ENCODE measurements around the gene LATS1.
"Not testable (repeated sequence)": the region's sequence is repeated elsewhere in the genome, so short reads cannot be mapped to it uniquely, and the experiment has no call there.

Gene LATS1

GRCh38 chr6:149752600-149753373 is 34.9 kb upstream of the LATS1 start:
- no peak overlapping the region for H3K27ac ChIP-seq
- no peak for DNase-seq (ENCODE audit: low read depth, low spot score)
- no peaks in the 10 kb centered on the region for H3K9me3 ChIP-seq (ENCODE audit: low read depth, low read length)
- 0 out of 2 replicates have a peak, but pooled peaks cover 3% of the 10 kb centered on the region for H3K36me3 ChIP-seq (ENCODE audit: insufficient read depth, low read length)
- TF ChIP-seq POLR2AphosphoS5 (IDR thresholded peaks at IDR 0.05; ENCODE audit: borderline replicate concordance, low read depth, low read length), result no peak
- no peak for TF ChIP-seq FOXP2 (optimal IDR thresholded peaks at IDR 0.05; ENCODE audit: control extremely low read depth, extremely low read length, insufficient read depth)
- TF ChIP-seq EZH2 (IDR thresholded peaks at IDR 0.05), result no peak
- H3K4me3 ChIP-seq, result no peak overlapping the region
- H3K9ac ChIP-seq (ENCODE audit: insufficient read length), result no peak overlapping the region

- H3K36me3 ChIP-seq (ENCODE audit: insufficient read depth, low read length); H3K27ac ChIP-seq; H3K9me3 ChIP-seq (ENCODE audit: low read depth, low read length); H3K9ac ChIP-seq (ENCODE audit: insufficient read length); DNase-seq (ENCODE audit: low read depth, low spot score); H3K4me3 ChIP-seq: not testable (repeated sequence)
These were observed 34.0 kb upstream of the LATS1 start for GRCh38 chr6:149751920-149752319.

GRCh38 chr6:149751239-149751638 is 33.3 kb upstream of the LATS1 start:
- Histone ChIP-seq H3K9me3 (ENCODE audit: low read depth, low read length) (no peaks in the 10 kb centered on the region), H3K4me3 (no peak overlapping the region), H3K36me3 (ENCODE audit: insufficient read depth, low read length) (0 out of 2 replicates have a peak, but pooled peaks cover 3% of the 10 kb centered on the region), H3K9ac (ENCODE audit: insufficient read length) (no peak overlapping the region), H3K27ac (no peak overlapping the region)
- TF ChIP-seq FOXP2 (optimal IDR thresholded peaks at IDR 0.05; ENCODE audit: control extremely low read depth, extremely low read length, insufficient read depth) (no peak), POLR2AphosphoS5 (IDR thresholded peaks at IDR 0.05; ENCODE audit: borderline replicate concordance, low read depth, low read length) (no peak), EZH2 (IDR thresholded peaks at IDR 0.05) (no peak)
- DNase-seq (ENCODE audit: low read depth, low spot score), result no peak

GRCh38 chr6:149750136-149750609 is 32.3 kb upstream of the LATS1 start:
- 0 out of 2 replicates have a peak, but pooled peaks cover 3% of the 10 kb centered on the region for H3K36me3 ChIP-seq (ENCODE audit: insufficient read depth, low read length)
- TF ChIP-seq FOXP2 (optimal IDR thresholded peaks at IDR 0.05; ENCODE audit: control extremely low read depth, extremely low read length, insufficient read depth), result no peak
- TF ChIP-seq EZH2 (IDR thresholded peaks at IDR 0.05), result no peak
- no peak for TF ChIP-seq POLR2AphosphoS5 (IDR thresholded peaks at IDR 0.05; ENCODE audit: borderline replicate concordance, low read depth, low read length)
- peak overlapping the region; percentile 99 for H3K4me3 ChIP-seq
- H3K9me3 ChIP-seq (ENCODE audit: low read depth, low read length), result no peaks in the 10 kb centered on the region
- H3K27ac ChIP-seq, result peak overlapping the region; percentile 48; the same call in 1 of the 2 replicates
- DNase-seq (ENCODE audit: low read depth, low spot score), result no peak
- peak overlapping the region; percentile 89 for H3K9ac ChIP-seq (ENCODE audit: insufficient read length)

- no peak for TF ChIP-seq FOXP2 (optimal IDR thresholded peaks at IDR 0.05; ENCODE audit: control extremely low read depth, extremely low read length, insufficient read depth)
- peak; percentile 84 for TF ChIP-seq POLR2AphosphoS5 (IDR thresholded peaks at IDR 0.05; ENCODE audit: borderline replicate concordance, low read depth, low read length)
- TF ChIP-seq EZH2 (IDR thresholded peaks at IDR 0.05), result no peak
- H3K4me3 ChIP-seq, result peak within 1 kb of the TSS; percentile 99
- peak within 1 kb of the TSS; percentile 48 for H3K27ac ChIP-seq
- H3K36me3 ChIP-seq (ENCODE audit: insufficient read depth, low read length), result 0 out of 2 replicates have a peak, but pooled peaks cover 3% of the 10 kb centered on the region
- H3K9ac ChIP-seq (ENCODE audit: insufficient read length), result peak within 1 kb of the TSS; percentile 89
- no peaks in the 10 kb centered on the region for H3K9me3 ChIP-seq (ENCODE audit: low read depth, low read length)
- DNase-seq (ENCODE audit: low read depth, low spot score), result no peak
These were observed 31.8 kb upstream of the LATS1 start, which contains the start of gene PCMT1 for GRCh38 chr6:149749594-149750135. PCMT1 (plus strand) TSS chr6:149749741; CDS start chr6:149749902, 161 bp downstream.

- Histone ChIP-seq H3K4me3 (peak overlapping the region; percentile 99), H3K9ac (ENCODE audit: insufficient read length) (peak overlapping the region; percentile 89)
- not testable (repeated sequence) for H3K9me3 ChIP-seq (ENCODE audit: low read depth, low read length); DNase-seq (ENCODE audit: low read depth, low spot score); H3K36me3 ChIP-seq (ENCODE audit: insufficient read depth, low read length); H3K27ac ChIP-seq
These were observed 31.2 kb upstream of the LATS1 start for GRCh38 chr6:149749082-149749593.

GRCh38 chr6:149746147-149746946 is 28.4 kb upstream of the LATS1 start, which contains the start of gene NUP43:
NUP43 (minus strand) TSS chr6:149746529; CDS start chr6:149746495, 34 bp downstream.
- Histone ChIP-seq H3K9me3 (ENCODE audit: low read depth, low read length) (no peaks in the 10 kb centered on the region), H3K27ac (peak within 1 kb of the TSS; percentile 54; the same call in 1 of the 2 replicates), H3K9ac (ENCODE audit: insufficient read length) (peak within 1 kb of the TSS; percentile 92), H3K36me3 (ENCODE audit: insufficient read depth, low read length) (peaks cover 23% of the 10 kb centered on the region), H3K4me3 (peak within 1 kb of the TSS; percentile 91)
- TF ChIP-seq POLR2AphosphoS5 (IDR thresholded peaks at IDR 0.05; ENCODE audit: borderline replicate concordance, low read depth, low read length), result peak; percentile 95
- no peak for TF ChIP-seq FOXP2 (optimal IDR thresholded peaks at IDR 0.05; ENCODE audit: control extremely low read depth, extremely low read length, insufficient read depth)
- peak; percentile 90 for DNase-seq (ENCODE audit: low read depth, low spot score)

- Histone ChIP-seq H3K36me3 (ENCODE audit: insufficient read depth, low read length) (peaks cover 34% of the 10 kb centered on the region), H3K9ac (ENCODE audit: insufficient read length) (peak overlapping the region; percentile 92), H3K4me3 (peak overlapping the region; percentile 91)
- not testable (repeated sequence) for DNase-seq (ENCODE audit: low read depth, low spot score); H3K9me3 ChIP-seq (ENCODE audit: low read depth, low read length); H3K27ac ChIP-seq
These were observed 27.4 kb upstream of the LATS1 start for GRCh38 chr6:149745252-149745651.

All from SK-N-MC (cell line).